ENCODE results near the gene CD69.
A peak's percentile ranks its signal among the peaks of the same experiment; 100 is the strongest.
"Not testable (repeated sequence)": the region's sequence is repeated elsewhere in the genome, so short reads cannot be mapped to it uniquely, and the experiment has no call there.

CD69 gene

GRCh38 chr12:9719790-9720189 is 40.9 kb downstream of the CD69 start:
- no peak for DNase-seq (ENCODE audit: low read depth, low spot score)

GRCh38 chr12:9718968-9719367 is 41.7 kb downstream of the CD69 start:
- DNase-seq (ENCODE audit: low read depth, low spot score): no peak

GRCh38 chr12:9717070-9717925 is 43.4 kb downstream of the CD69 start:
- no peak for DNase-seq (ENCODE audit: low read depth, low spot score)

GRCh38 chr12:9713032-9713558 is 47.6 kb downstream of the CD69 start:
- not testable (repeated sequence) for DNase-seq (ENCODE audit: low read depth, low spot score)

- DNase-seq (ENCODE audit: low read depth, low spot score): no peak
Measured at GRCh38 chr12:9711664-9712063, 49.0 kb downstream of the CD69 start.

GRCh38 chr12:9710584-9711375 is 49.9 kb downstream of the CD69 start:
- DNase-seq (ENCODE audit: low read depth, low spot score): no peak

GRCh38 chr12:9708853-9709252 is 51.8 kb downstream of the CD69 start:
- no peak for DNase-seq (ENCODE audit: low read depth, low spot score)

- DNase-seq (ENCODE audit: low read depth, low spot score): peak; percentile 54
Measured at GRCh38 chr12:9707864-9708808, 52.6 kb downstream of the CD69 start.

- no peak for DNase-seq (ENCODE audit: low read depth, low spot score)
Measured at GRCh38 chr12:9707356-9707755, 53.3 kb downstream of the CD69 start.

GRCh38 chr12:9706086-9706685 is 54.5 kb downstream of the CD69 start:
- no peak for DNase-seq (ENCODE audit: low read depth, low spot score)

GRCh38 chr12:9704561-9704960 is 56.1 kb downstream of the CD69 start:
- DNase-seq (ENCODE audit: low read depth, low spot score): not testable (repeated sequence)
